SK-N-SH (cell line): Measurements from ENCODE around the gene KRT81.

ENCODE experiments used
- CTCF ChIP-seq: fragments of 200-600 bp; sonication (generic); IDR thresholded peaks from 2 replicates; pipeline ENCODE4 v1.6.1; 2017; ENCODE audit warnings: antibody characterized with exemption, mild to moderate bottlenecking, moderate library complexity
- EP300 ChIP-seq, 2 experiments: IDR thresholded peaks; 2 replicates each; pipeline versions ENCODE4 v1.4.0 to v1.6.1; 2012; ENCODE audit warnings: borderline replicate concordance in 1 of 2, low read depth in 1 of 2, low read length in 1 of 2
- FOSL2 ChIP-seq: IDR thresholded peaks from 2 replicates; pipeline ENCODE4 v1.4.0; 2012; ENCODE audit warnings: low read depth, mild to moderate bottlenecking, moderate library complexity, borderline replicate concordance
- RAD21 ChIP-seq: IDR thresholded peaks from 2 replicates; pipeline ENCODE4 v1.6.1; 2012; ENCODE audit warnings: mild to moderate bottlenecking, low read length
- TAF1 ChIP-seq: IDR thresholded peaks from 2 replicates; pipeline ENCODE4 v1.6.1; 2012; ENCODE audit warnings: low read depth, mild to moderate bottlenecking, low read length, moderate library complexity, borderline replicate concordance
- TF ChIP-seq, protein P1 (sequence below): fragments of 150-350 bp; IDR thresholded peaks from 2 replicates; pipeline ENCODE4 v1.6.1; 2016; ENCODE audit warnings: mild to moderate bottlenecking, low read depth, low read length
- TF ChIP-seq, protein P2 (sequence below): fragments of 150-350 bp; IDR thresholded peaks from 2 replicates; pipeline ENCODE4 v1.6.1; 2017; ENCODE audit warnings: antibody characterized with exemption, low read length, low read depth, borderline replicate concordance

DNA sequence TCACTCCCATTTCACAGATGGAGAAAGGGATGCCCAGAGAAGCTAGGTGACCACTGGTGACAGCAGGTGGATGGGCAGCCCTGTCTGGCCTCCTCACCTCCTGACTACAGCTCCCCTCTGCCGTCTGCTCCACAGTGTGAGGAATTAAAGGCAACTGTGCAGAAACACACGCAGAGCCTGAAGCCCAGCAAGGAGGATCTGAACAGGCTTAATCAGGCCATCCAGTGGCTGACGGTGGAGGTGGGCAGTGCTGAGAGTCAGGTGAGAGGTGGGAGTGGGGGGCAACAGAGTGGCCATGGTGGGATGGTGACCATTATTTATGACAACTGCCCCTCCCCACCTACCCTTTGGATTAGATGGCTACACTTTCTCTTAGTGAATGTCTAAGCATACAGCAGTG lies 15.6 kb downstream of the KRT81 start:
- TF ChIP-seq, protein P1, sequence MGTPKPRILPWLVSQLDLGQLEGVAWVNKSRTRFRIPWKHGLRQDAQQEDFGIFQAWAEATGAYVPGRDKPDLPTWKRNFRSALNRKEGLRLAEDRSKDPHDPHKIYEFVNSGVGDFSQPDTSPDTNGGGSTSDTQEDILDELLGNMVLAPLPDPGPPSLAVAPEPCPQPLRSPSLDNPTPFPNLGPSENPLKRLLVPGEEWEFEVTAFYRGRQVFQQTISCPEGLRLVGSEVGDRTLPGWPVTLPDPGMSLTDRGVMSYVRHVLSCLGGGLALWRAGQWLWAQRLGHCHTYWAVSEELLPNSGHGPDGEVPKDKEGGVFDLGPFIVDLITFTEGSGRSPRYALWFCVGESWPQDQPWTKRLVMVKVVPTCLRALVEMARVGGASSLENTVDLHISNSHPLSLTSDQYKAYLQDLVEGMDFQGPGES, result no peak
- TF ChIP-seq CTCF (no peak), FOSL2 (no peak), EP300 (IDR thresholded peaks at IDR 0.05; ENCODE audit: borderline replicate concordance in 1 of 2, low read depth in 1 of 2, low read length in 1 of 2) (no peak), TAF1 (no peak), RAD21 (no peak)
- TF ChIP-seq, protein P2, sequence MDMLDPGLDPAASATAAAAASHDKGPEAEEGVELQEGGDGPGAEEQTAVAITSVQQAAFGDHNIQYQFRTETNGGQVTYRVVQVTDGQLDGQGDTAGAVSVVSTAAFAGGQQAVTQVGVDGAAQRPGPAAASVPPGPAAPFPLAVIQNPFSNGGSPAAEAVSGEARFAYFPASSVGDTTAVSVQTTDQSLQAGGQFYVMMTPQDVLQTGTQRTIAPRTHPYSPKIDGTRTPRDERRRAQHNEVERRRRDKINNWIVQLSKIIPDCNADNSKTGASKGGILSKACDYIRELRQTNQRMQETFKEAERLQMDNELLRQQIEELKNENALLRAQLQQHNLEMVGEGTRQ, result no peak
